Measurements from ENCODE around the gene R3HDM1.

R3HDM1 gene

DNA sequence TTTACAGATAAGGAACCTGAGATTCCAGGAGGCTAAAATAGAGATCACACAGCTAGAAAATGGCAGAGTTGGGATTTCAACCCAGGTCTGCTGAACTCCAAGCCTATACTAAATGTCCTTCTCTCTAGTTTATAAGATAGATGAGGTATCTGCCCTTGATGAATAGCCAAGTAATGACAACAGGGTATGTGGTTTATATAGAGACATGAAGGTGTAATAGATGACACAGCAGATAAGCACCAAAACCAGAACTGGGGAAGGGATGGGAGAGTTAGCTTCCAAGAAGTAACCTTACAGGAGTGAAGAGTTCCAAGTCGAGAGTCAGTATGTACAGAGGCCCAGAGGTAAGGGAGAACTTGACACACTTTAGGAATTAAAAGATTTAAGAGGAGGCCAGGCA, 105.7 kb downstream of the R3HDM1 start:
- no peak overlapping the region for H3K4me3 ChIP-seq (ENCODE audit: low read depth, low read length)
- TF ChIP-seq, protein P1, sequence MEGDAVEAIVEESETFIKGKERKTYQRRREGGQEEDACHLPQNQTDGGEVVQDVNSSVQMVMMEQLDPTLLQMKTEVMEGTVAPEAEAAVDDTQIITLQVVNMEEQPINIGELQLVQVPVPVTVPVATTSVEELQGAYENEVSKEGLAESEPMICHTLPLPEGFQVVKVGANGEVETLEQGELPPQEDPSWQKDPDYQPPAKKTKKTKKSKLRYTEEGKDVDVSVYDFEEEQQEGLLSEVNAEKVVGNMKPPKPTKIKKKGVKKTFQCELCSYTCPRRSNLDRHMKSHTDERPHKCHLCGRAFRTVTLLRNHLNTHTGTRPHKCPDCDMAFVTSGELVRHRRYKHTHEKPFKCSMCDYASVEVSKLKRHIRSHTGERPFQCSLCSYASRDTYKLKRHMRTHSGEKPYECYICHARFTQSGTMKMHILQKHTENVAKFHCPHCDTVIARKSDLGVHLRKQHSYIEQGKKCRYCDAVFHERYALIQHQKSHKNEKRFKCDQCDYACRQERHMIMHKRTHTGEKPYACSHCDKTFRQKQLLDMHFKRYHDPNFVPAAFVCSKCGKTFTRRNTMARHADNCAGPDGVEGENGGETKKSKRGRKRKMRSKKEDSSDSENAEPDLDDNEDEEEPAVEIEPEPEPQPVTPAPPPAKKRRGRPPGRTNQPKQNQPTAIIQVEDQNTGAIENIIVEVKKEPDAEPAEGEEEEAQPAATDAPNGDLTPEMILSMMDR (conservative IDR thresholded peaks at IDR 0.05; ENCODE audit: low read depth, low read length) = no peak
- no peak for DNase-seq (ENCODE audit: low read depth)

DNA sequence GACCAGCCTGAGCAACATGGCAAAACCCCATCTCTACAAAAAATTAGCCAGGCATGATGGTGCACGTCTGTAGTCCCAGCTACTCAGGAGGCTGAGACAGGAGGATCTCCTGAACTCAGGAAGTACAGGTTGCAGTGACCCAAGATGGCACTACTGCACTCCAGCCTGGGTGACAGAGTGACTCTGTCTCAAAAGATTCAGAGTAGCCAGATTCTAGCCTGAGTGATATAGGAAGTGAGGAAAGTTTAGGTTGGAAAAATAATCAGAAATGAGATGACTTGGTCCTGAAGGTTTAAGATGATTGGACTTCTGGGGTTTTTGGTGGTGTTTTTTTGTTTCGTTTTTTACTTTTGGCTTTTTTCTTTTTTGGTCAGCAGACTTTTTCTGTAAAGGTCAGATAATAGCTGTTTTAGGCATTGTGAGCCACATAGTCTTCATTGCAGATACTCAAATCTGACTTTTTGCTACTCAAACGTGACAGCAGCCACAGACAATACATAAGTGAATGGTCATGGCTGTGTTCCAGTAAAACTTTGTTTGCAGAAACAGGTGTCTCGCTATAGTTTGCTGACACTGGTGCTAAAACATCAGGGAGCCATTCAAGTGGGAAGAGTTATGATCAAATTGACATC, 106.3 kb downstream of the R3HDM1 start:
- no peak overlapping the region for H3K4me3 ChIP-seq (ENCODE audit: low read depth, low read length)
- DNase-seq (ENCODE audit: low read depth) = no peak
- TF ChIP-seq, protein P1 (conservative IDR thresholded peaks at IDR 0.05; ENCODE audit: low read depth, low read length) = no peak

DNA sequence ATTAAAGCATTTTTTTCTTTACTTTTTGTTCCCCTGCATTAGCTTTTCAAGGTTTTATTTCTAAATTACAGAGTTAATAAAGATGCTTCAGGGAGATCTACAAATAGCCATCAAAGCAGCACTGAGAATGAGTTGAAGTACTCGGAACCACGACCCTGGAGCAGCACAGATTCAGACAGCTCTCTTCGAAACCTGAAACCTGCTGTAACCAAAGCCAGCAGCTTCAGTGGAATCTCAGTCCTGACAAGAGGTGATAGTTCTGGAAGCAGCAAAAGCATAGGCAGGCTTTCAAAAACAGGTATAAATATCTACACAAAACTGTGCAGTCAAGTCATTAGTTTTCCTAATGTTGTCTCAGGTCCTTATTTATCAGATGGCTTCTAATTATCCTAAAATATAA, 107.5 kb downstream of the R3HDM1 start:
- no peak overlapping the region for H3K4me3 ChIP-seq (ENCODE audit: low read depth, low read length)
- DNase-seq (ENCODE audit: low read depth) = peak; percentile 26
- TF ChIP-seq, protein P1 (conservative IDR thresholded peaks at IDR 0.05; ENCODE audit: low read depth, low read length) = no peak

DNA sequence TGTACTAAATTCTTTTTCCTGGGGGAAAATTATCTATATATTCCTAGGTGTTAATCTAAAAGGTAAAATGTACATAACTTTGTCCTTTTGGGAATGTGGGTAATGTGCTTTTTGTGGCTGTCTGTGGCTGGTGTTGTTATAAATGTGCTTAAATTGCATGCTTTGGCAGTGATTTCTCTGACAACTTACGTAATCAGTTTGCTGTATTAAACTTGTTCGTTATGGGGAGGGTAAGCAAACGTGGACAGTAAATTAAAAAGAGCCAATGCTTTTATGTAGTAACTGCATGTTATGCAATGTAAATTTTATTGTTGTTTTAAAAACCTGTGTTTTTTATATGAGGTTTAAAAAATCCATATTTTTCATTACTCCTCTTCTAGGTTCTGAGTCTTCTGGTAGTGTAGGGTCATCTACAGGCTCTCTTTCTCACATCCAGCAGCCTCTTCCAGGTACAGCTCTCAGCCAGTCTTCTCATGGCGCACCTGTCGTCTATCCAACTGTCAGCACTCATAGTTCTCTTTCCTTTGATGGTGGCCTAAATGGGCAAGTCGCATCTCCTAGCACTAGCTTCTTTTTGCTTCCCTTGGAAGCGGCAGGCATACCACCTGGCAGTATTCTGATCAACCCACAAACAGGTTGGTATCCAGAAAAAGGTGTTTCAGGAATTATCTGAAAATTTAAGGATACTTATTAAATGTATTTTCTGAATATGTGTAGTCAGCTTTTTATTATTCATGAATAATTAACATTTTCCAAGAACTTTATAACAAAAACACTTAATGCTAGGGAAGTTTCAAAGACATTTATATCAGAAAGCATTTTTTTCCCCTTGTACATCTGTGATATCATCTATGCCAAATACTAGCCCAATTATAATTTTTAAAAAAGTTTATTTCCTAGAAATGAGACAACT, 110.1 kb downstream of the R3HDM1 start:
- H3K4me3 ChIP-seq (ENCODE audit: low read depth, low read length) = no peak overlapping the region
- no peak for DNase-seq (ENCODE audit: low read depth)
- TF ChIP-seq, protein P1 (conservative IDR thresholded peaks at IDR 0.05; ENCODE audit: low read depth, low read length) = no peak

- H3K4me3 ChIP-seq (ENCODE audit: low read depth, low read length) = no peak overlapping the region
- TF ChIP-seq, protein P1 (conservative IDR thresholded peaks at IDR 0.05; ENCODE audit: low read depth, low read length) = no peak
- DNase-seq (ENCODE audit: low read depth) = no peak
Observed at GRCh38 chr2:135647836-135648579, 116.7 kb downstream of the R3HDM1 start.

DNA sequence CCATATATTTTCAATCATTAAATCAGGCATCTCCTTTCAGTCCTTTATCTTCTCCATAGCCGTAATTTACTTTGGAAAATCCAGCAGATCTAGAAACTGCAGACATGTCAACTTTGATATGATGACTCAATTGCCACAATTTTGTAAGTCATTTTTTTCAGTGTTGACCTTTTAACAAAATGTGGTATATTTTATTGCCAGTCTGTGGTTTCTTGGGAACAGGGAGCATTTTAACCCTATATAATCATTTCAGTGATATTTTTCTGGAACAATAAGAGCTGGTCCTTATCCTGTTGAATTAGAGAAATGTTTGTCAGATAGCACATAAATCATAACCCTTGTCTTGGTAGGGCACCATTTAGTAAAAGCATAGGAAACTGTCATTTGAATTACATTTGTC, 119.4 kb downstream of the R3HDM1 start:
- TF ChIP-seq, protein P1 (conservative IDR thresholded peaks at IDR 0.05; ENCODE audit: low read depth, low read length) = no peak
- no peak overlapping the region for H3K4me3 ChIP-seq (ENCODE audit: low read depth, low read length)
- no peak for DNase-seq (ENCODE audit: low read depth)

Measured in choroid plexus epithelial cell (primary cell).